Mucosa of descending colon (tissue), 3 donors: Measurements from ENCODE around the gene B3GNT7. TPM values are rescaled to one million over a fixed set of nuclear protein-coding genes. Genes with fewer than 3 reads are reported as not detected.
A peak's percentile ranks its signal among the peaks of the same experiment; 100 is the strongest.

Experiments
- ATAC-seq: fragments of 200-7000 bp; cut with Tn5 transposase; one replicate; pipeline ENCODE4 v1.9.1; 2020; ENCODE audit warnings: mild to moderate bottlenecking, moderate library complexity
- DNase-seq, 3 donors: peaks; one replicate each; pipeline ENCODE4 v3.0.0-alpha.2; 2020
- H3K36me3 ChIP-seq: fragments of 200-600 bp; one replicate; pipeline ENCODE4 v1.8.0; 2021; ENCODE audit warnings: low read depth, mild to moderate bottlenecking
- H3K4me1 ChIP-seq: fragments of 200-600 bp; one replicate; pipeline ENCODE4 v1.8.0; 2021; ENCODE audit warnings: low read depth, mild to moderate bottlenecking
- H3K4me3 ChIP-seq: fragments of 200-600 bp; one replicate; pipeline ENCODE4 v1.8.0; 2021; ENCODE audit warnings: mild to moderate bottlenecking
- H3K9me3 ChIP-seq: fragments of 200-600 bp; one replicate; pipeline ENCODE4 v1.8.0; 2021; ENCODE audit warnings: mild to moderate bottlenecking
- CTCF ChIP-seq: fragments of 200-600 bp; IDR thresholded peaks from one replicate; pipeline ENCODE4 v1.8.0; 2022; ENCODE audit warnings: antibody characterized with exemption, mild to moderate bottlenecking
- intact Hi-C, 2 donors: fragments of 100-400 bp; cut with DNase I in 1 of 2; cut with micrococcal nuclease in 1 of 2; formaldehyde crosslinking; loops; one replicate each; pipeline versions ENCODE4 v1.11.0 to v1.11.1; 2022; cut with DNase I, micrococcal nuclease
- total RNA-seq, 3 donors: library from RNA; stranded (reverse); fragmentation: NEBNext Ultra II Directional in 2 of 3; extraction: Animal tissue kit (Norgen Biotek cat#: 25700) in 2 of 3; gene quantifications; one replicate each; pipeline versions ENCODE4 v1.2.1 to v1.2.4, GENCODE V29; 2021 to 2023
- donor health status: DM: no; HTN: no; CAD: no; lungs with moderate emphysema.
- donor health status: DM: no; HTN: no; CAD: no.
- donor health status: DM: no; HTN: yes; CAD: no.

The B3GNT7 gene
- total RNA-seq, 3 donors from 2014 or later = 77.7 to 330 (median 149) TPM

GRCh38 chr2:231394211-231395141, 1.0 kb upstream of the B3GNT7 start:
- DNase-seq = peak in 2 of 3 donors; percentile 64 to 75
- intact Hi-C loops = no loop called here

GRCh38 chr2:231396058-231396821, 730 bp downstream of the B3GNT7 start:
- TF ChIP-seq CTCF = no peak
- DNase-seq = peak in 2 of 3 donors; percentile 59 to 66
- Histone ChIP-seq H3K36me3 (no peaks in the 10 kb centered on the region), H3K4me3 (peak overlapping the region; percentile 68), H3K9me3 (no peaks in the 10 kb centered on the region), H3K4me1 (peaks cover 26% of the 10 kb centered on the region)
- intact Hi-C loops = no loop called here
- peak; percentile 25 for ATAC-seq

More at GRCh38 chr2:231394211-231395141, 1.0 kb upstream of the B3GNT7 start:
- Histone ChIP-seq H3K4me1 (peaks cover 21% of the 10 kb centered on the region), H3K4me3 (no peak overlapping the region), H3K36me3 (no peaks in the 10 kb centered on the region), H3K9me3 (no peaks in the 10 kb centered on the region)
- TF ChIP-seq CTCF = no peak
- ATAC-seq = peak; percentile 57

GRCh38 chr2:231397011-231397927, 1.8 kb downstream of the B3GNT7 start:
- Histone ChIP-seq H3K9me3 (no peaks in the 10 kb centered on the region), H3K36me3 (no peaks in the 10 kb centered on the region), H3K4me1 (peaks cover 26% of the 10 kb centered on the region), H3K4me3 (peak overlapping the region; percentile 68)
- DNase-seq (peak in 1 of 3 donors; percentile 51), ATAC-seq (peak; percentile 37)
- no peak for TF ChIP-seq CTCF
- intact Hi-C loops = no loop called here

GRCh38 chr2:231397928-231398294, 2.4 kb downstream of the B3GNT7 start:
- DNase-seq = peak in 2 of 3 donors; percentile 12 to 51

More at GRCh38 chr2:231397928-231398294, 2.4 kb downstream of the B3GNT7 start:
- no peaks in the 10 kb centered on the region for H3K9me3 ChIP-seq
- H3K4me3 ChIP-seq = no peak overlapping the region
- H3K4me1 ChIP-seq = peaks cover 26% of the 10 kb centered on the region
- intact Hi-C loops = no loop called here
- H3K36me3 ChIP-seq = no peaks in the 10 kb centered on the region
- no peak for TF ChIP-seq CTCF
- ATAC-seq = no peak
